Pancreas (tissue), 10 donors: ENCODE data around the gene ARVCF. TPM values are rescaled to one million over a fixed set of nuclear protein-coding genes. Genes with fewer than 3 reads are reported as not detected.
A peak's percentile ranks its signal among the peaks of the same experiment; 100 is the strongest.

Source experiments
- ATAC-seq, 4 donors: fragments of 200-7000 bp; cut with Tn5 transposase; one replicate each; pipeline versions ENCODE4 v1.8.0 to v1.9.1; 2020; ENCODE audit warnings: mild to moderate bottlenecking in 4 of 4, moderate library complexity in 4 of 4
- DNase-seq, 6 donors: peaks; one replicate each; pipeline ENCODE4 v3.0.0-alpha.2; 2020
- FAIRE-seq: peaks from 2 replicates; lab custom pipeline; 2012; peaks lifted over from hg19 to GRCh38; lab: Jason Lieb, UNC
- H3K27ac ChIP-seq, 4 donors: fragments of 200-600 bp; sonication (generic); 1 replicate in 3 of 4; 2 replicates in 1 of 4; pipeline versions ENCODE4 v1.5.0 to v1.8.0; 2020
- H3K27me3 ChIP-seq, 4 donors: fragments of 200-600 bp; one replicate each; pipeline ENCODE4 v1.8.0; 2021
- H3K36me3 ChIP-seq, 3 donors: fragments of 200-600 bp; sonication (generic) in 1 of 3; one replicate each; pipeline versions ENCODE4 v1.5.0 to v1.8.0; 2020 to 2021
- H3K4me1 ChIP-seq, 3 donors: fragments of 200-600 bp; one replicate each; pipeline ENCODE4 v1.8.0; 2021
- H3K4me3 ChIP-seq, 4 donors: fragments of 200-600 bp; sonication (generic) in 2 of 4; one replicate each; pipeline versions ENCODE4 v1.5.0 to v1.8.0; 2020 to 2021
- H3K9me3 ChIP-seq, 4 donors: fragments of 200-600 bp; one replicate each; pipeline ENCODE4 v1.8.0; 2021
- CTCF ChIP-seq, 4 donors: fragments of 200-600 bp; sonication (generic) in 3 of 4; IDR thresholded peaks; one replicate each; pipeline versions ENCODE4 v1.5.0 to v1.8.0; 2021; ENCODE audit warnings: antibody characterized with exemption in 4 of 4
- WGBS, 2 donors: extraction: QIAGEN DNeasy Blood & Tissue Kit; methylation state at CpG; one replicate each; pipeline ENCODE4 v1.1.7; 2013; 5-methylcytosine and 5-hydroxymethylcytosine counted together
- intact Hi-C, 3 donors: fragments of 100-400 bp; cut with DNase I; formaldehyde crosslinking; loops; one replicate each; pipeline versions ENCODE4 v1.11.1 to v1.14.2; 2022
- polyA plus RNA-seq, 2 donors: library from polyadenylated mRNA; stranded (reverse); fragments of 200-250 nt; gene quantifications; one replicate each; pipeline ENCODE4 v1.2.3, GENCODE V29; 2013
- total RNA-seq, 6 donors: library from RNA; stranded (reverse); fragmentation: NEBNext Ultra II Directional in 4 of 6; extraction: Animal tissue kit (Norgen Biotek cat#: 25700) in 4 of 6; gene quantifications; one replicate each; pipeline versions ENCODE4 v1.2.1 to v1.2.4, GENCODE V29; 2021 to 2023
- donor health status: healthy with polysubstance abuse.
- donor health status: DM: no; HTN: no; CAD: no; lungs with moderate emphysema.
- donor health status: DM: no; HTN: no; CAD: no.
- donor health status: control.
- donor health status: control.
- donor health status: Bipolar disorder and iron deficiency.
- donor health status: DM: yes; HTN: yes; CAD: no.
- donor health status: DM: no; HTN: no; CAD: no.
- donor health status: DM: no; HTN: no; CAD: no.
- donor health status: DM: yes; HTN: yes; CAD: no.

Gene ARVCF
- total and polyA plus RNA-seq, 8 donors: 5.0 to 57.8 (median 13.0) TPM

GRCh38 chr22:20017622-20017958 is 967 bp upstream of the ARVCF start:
- DNase-seq: peak in 3 of 6 donors; percentile 15 to 39 (median 35)
- Histone ChIP-seq H3K27me3 (no peaks in the 10 kb centered on the region), H3K9me3 (no peaks in the 10 kb centered on the region), H3K36me3 (no peaks in the 10 kb centered on the region), H3K27ac (no peak overlapping the region), H3K4me1 (peaks cover 9 to 16% (median 13%) of the 10 kb centered on the region in 3 donors), H3K4me3 (peak overlapping the region in 3 of 4 donors; percentile 81 to 90 (median 86))
- 46 to 51% methylated on average over 9 of the region's 9 CpGs for WGBS, 2 donors
- ATAC-seq: no peak
- no peak for FAIRE-seq
- no peak for TF ChIP-seq CTCF (IDR thresholded peaks at IDR 0.05)
- intact Hi-C loops: no loop called here

DNA sequence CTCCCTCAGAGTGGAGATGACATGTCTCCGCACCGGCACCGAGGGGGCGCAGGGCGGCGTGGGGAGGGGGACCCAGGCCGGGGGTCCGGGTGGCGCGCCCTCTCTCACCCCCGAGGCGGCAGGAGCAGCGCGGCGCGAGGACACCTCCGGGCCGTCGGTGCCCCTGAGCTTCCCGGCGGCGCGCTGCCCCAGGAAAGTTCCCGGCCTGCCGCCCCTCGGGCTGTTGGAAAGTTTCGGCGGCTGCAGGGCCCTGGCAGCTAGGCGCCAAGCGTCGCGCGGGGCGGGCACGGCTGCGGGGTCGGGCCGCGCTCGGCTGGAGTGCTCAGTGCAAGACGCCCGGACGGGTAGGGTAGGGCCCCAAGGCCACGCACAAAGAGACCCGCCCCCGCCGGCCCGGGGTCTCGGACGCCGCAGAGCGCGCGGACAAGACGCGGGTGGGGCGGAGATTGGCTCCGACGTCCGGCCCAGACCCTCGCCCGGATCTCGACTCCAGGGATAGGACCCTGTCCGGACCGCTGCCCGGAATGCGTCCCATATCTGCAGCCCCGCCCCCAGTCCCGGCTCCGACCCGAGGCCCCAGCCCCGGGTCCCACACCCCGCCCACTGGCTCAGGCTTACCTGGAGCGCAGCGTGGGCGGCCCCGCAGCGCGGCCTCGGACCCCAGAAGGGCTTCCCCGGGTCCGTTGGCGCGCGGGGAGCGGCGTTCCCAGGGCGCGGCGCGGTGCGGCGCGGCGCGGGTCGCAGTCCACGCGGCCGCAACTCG is 471 bp downstream of the ARVCF start:
- Histone ChIP-seq H3K4me1 (peaks cover 0 to 7% (median 4%) of the 10 kb centered on the region in 3 donors), H3K4me3 (peak overlapping the region; percentile 81 to 91 (median 88)), H3K36me3 (no peaks in the 10 kb centered on the region), H3K9me3 (no peaks in the 10 kb centered on the region), H3K27ac (peak overlapping the region in 2 of 4 donors; percentile 7 to 37), H3K27me3 (no peaks in the 10 kb centered on the region)
- FAIRE-seq (no peak), ATAC-seq (peak; percentile 3 to 14 (median 6)), DNase-seq (peak in 5 of 6 donors; percentile 48 to 84 (median 72))
- no peak for TF ChIP-seq CTCF (IDR thresholded peaks at IDR 0.05)
- 0 to 1% methylated on average over 79 to 101 of the region's 101 CpGs for WGBS, 2 donors
- intact Hi-C loops: no loop called here

- FAIRE-seq (no peak), DNase-seq (peak in 3 of 6 donors; percentile 14 to 57 (median 24)), ATAC-seq (no peak)
- WGBS, 2 donors: 58 to 62% methylated on average over 10 of the region's 10 CpGs
- H3K27ac ChIP-seq: no peak overlapping the region
- no peaks in the 10 kb centered on the region for H3K36me3 ChIP-seq
- H3K9me3 ChIP-seq: no peaks in the 10 kb centered on the region
- H3K4me1 ChIP-seq: peaks cover 0 to 5% (median 4%) of the 10 kb centered on the region in 3 donors
- H3K27me3 ChIP-seq: no peaks in the 10 kb centered on the region
- TF ChIP-seq CTCF (IDR thresholded peaks at IDR 0.05): no peak
- H3K4me3 ChIP-seq: peak overlapping the region in 1 of 4 donors; percentile 90
- intact Hi-C loops: no loop called here
Measured at GRCh38 chr22:20015187-20015625, 1.4 kb downstream of the ARVCF start.

GRCh38 chr22:20014526-20015186 is 2.0 kb downstream of the ARVCF start:
- DNase-seq (peak in 4 of 6 donors; percentile 13 to 62 (median 34)), ATAC-seq (peak in 1 of 4 donors; percentile 33), FAIRE-seq (no peak)
- no peaks in the 10 kb centered on the region for H3K36me3 ChIP-seq
- H3K4me3 ChIP-seq: no peak overlapping the region
- no peak for TF ChIP-seq CTCF (IDR thresholded peaks at IDR 0.05)
- intact Hi-C loops: no loop called here
- no peaks in the 10 kb centered on the region for H3K27me3 ChIP-seq
- no peak overlapping the region for H3K27ac ChIP-seq
- H3K4me1 ChIP-seq: peaks cover 0 to 4% (median 3%) of the 10 kb centered on the region in 3 donors
- H3K9me3 ChIP-seq: no peaks in the 10 kb centered on the region
- WGBS, 2 donors: 45 to 50% methylated on average over 5 of the region's 5 CpGs
